Measurements from ENCODE around the gene STIP1.

- TF ChIP-seq CTCF (IDR thresholded peaks at IDR 0.05) (no peak), EZH2phosphoT487 (IDR thresholded peaks at IDR 0.05) (no peak)
Observed at GRCh38 chr11:64150051-64150450, 35.9 kb upstream of the STIP1 start.
